Gastroesophageal sphincter (tissue), 4 donors: ENCODE results near the gene SH3RF3. TPM values are rescaled to one million over a fixed set of nuclear protein-coding genes. Genes with fewer than 3 reads are reported as not detected.
A peak's percentile ranks its signal among the peaks of the same experiment; 100 is the strongest.

Experiments used
- ATAC-seq: fragments of 150-250 bp; one replicate; pipeline ENCODE4 v1.9.1; 2016; ENCODE audit warnings: mild to moderate bottlenecking, moderate library complexity
- H3K27ac ChIP-seq, 4 donors: fragments of 200-600 bp; sonication (generic) in 3 of 4; 1 replicate in 3 of 4; 2 replicates in 1 of 4; pipeline ENCODE4 v1.5.1; 2016 to 2019
- H3K27me3 ChIP-seq: fragments of 200-600 bp; sonication (generic); one replicate; pipeline ENCODE4 v1.5.1; 2019
- H3K36me3 ChIP-seq, 2 donors: fragments of 200-600 bp; sonication (generic); one replicate each; pipeline ENCODE4 v1.5.1; 2019; ENCODE audit warnings: control low read depth in 1 of 2
- H3K4me1 ChIP-seq, 3 donors: fragments of 200-600 bp; sonication (generic); 1 replicate in 2 of 3; 2 replicates in 1 of 3; pipeline ENCODE4 v1.5.1; 2016 to 2019; ENCODE audit warnings: control low read depth in 2 of 3
- H3K4me3 ChIP-seq, 2 donors: fragments of 200-600 bp; sonication (generic); one replicate each; pipeline ENCODE4 v1.5.1; 2019; ENCODE audit warnings: mild to moderate bottlenecking in 1 of 2, moderate library complexity in 1 of 2
- H3K9me3 ChIP-seq, 3 donors: fragments of 200-600 bp; sonication (generic); one replicate each; pipeline ENCODE4 v1.5.1; 2017 to 2019; ENCODE audit warnings: control low read depth in 2 of 3
- CTCF ChIP-seq, 4 experiments: fragments of 200-600 bp in 2 of 4; fragments of 450-650 bp in 2 of 4; sonication (generic) in 1 of 4; IDR thresholded peaks; one replicate each; pipeline ENCODE4 v1.5.1; 2017 to 2019; ENCODE audit warnings: antibody characterized with exemption in 4 of 4, mild to moderate bottlenecking in 2 of 4, moderate library complexity in 2 of 4
- EP300 ChIP-seq: sonication (generic); formaldehyde crosslinking; IDR thresholded peaks from one replicate; pipeline ENCODE4 v1.6.1; 2017; ENCODE audit warnings: antibody characterized with exemption, mild to moderate bottlenecking
- POLR2A ChIP-seq, 2 donors: fragments of 450-650 bp; IDR thresholded peaks; one replicate each; pipeline ENCODE4 v1.6.1; 2017; ENCODE audit warnings: antibody characterized with exemption in 2 of 2, mild to moderate bottlenecking in 2 of 2, moderate library complexity in 1 of 2
- POLR2AphosphoS5 ChIP-seq: sonication (generic); formaldehyde crosslinking; IDR thresholded peaks from one replicate; pipeline ENCODE4 v1.6.1; 2017; ENCODE audit warnings: antibody characterized with exemption
- WGBS, 2 donors: methylation state at CpG; one replicate each; pipeline ENCODE4 v1.1.5; 2018; ENCODE audit warnings: low coverage in 1 of 2; 5-methylcytosine and 5-hydroxymethylcytosine counted together
- total RNA-seq, 4 donors: library from RNA; depleted of rRNA; stranded (reverse); fragments of >200 nt; gene quantifications; one replicate each; pipeline ENCODE4 v1.1.0, GENCODE V29; 2016

Gene SH3RF3
- total RNA-seq, 4 donors from 2014 or later: 10.1 to 15.8 (median 13.2) TPM

GRCh38 chr2:109237792-109238191 is 108.8 kb downstream of the SH3RF3 start:
- TF ChIP-seq EP300 (no peak), POLR2A (IDR thresholded peaks at IDR 0.05) (no peak), POLR2AphosphoS5 (no peak)
- no peaks in the 10 kb centered on the region for H3K27me3 ChIP-seq
- ATAC-seq: no peak
- no peak overlapping the region for H3K4me3 ChIP-seq
- no peaks in the 10 kb centered on the region for H3K9me3 ChIP-seq
- H3K27ac ChIP-seq: no peak overlapping the region
- H3K4me1 ChIP-seq: peaks cover 3 to 55% (median 19%) of the 10 kb centered on the region in 3 donors
- H3K36me3 ChIP-seq: no peaks in the 10 kb centered on the region
- 100% methylated on average over 1 to 2 of the region's 2 CpGs for WGBS, 2 donors

DNA sequence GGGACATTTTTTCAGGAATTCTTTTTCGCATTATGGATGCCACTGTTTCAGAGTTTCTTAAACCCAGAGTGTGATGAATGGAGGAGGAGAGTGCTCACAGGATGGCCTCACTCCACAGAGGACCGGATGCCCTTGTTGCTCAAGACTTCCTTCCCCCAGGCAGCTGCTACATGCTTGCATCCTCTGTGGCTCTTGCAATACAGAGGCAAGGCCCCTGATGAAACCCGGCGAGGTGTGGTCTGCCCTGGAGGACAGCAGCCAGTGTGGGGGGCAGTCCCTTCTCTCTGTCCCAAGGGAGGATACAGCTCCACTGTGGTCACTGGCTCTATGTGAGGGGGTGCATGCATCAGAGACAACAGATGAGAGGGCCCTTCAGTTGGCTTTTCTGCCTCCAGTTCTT is 109.6 kb downstream of the SH3RF3 start:
- Histone ChIP-seq H3K4me1 (peaks cover 5 to 63% (median 26%) of the 10 kb centered on the region in 3 donors), H3K27ac (peak overlapping the region in 3 of 4 donors; percentile 43 to 64 (median 51)), H3K36me3 (no peaks in the 10 kb centered on the region), H3K4me3 (no peak overlapping the region), H3K9me3 (no peaks in the 10 kb centered on the region), H3K27me3 (no peaks in the 10 kb centered on the region)
- ATAC-seq: peak; percentile 67
- TF ChIP-seq POLR2A (IDR thresholded peaks at IDR 0.05) (no peak), EP300 (no peak), POLR2AphosphoS5 (no peak), CTCF (IDR thresholded peaks at IDR 0.05) (no peak)
- WGBS, 2 donors: 60 to 80% methylated on average over 1 of the region's 4 CpGs

DNA sequence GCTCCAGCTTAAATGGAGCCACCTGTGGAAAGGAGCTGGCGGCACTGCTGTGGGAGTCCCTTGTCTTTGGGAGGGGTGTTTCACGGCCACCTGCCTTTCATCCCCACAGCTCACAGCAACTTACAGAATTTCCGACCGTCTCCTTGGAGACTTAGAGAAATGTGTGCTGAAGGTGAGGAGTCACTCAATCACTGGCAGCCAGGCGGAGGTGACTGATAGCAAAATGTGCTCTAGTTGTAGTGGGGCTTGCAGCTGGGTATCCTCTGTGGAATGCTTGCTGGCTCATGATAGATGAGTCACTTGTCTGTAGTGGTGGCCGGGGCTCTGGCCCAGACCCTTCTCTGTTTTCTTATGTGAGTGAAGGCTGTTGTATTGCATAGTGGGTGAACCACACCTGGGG is 110.7 kb downstream of the SH3RF3 start:
- peaks cover 9 to 74% (median 30%) of the 10 kb centered on the region in 3 donors for H3K4me1 ChIP-seq

GRCh38 chr2:109242210-109242653 is 113.2 kb downstream of the SH3RF3 start:
- 100% methylated on average over 2 of the region's 7 CpGs; no CpG with 5 or more reads in 1 of the 2 donors for WGBS, 2 donors
- peak; percentile 23 for ATAC-seq
- H3K4me1 ChIP-seq: peaks cover 10 to 75% (median 30%) of the 10 kb centered on the region in 3 donors
- TF ChIP-seq EP300 (no peak), POLR2A (IDR thresholded peaks at IDR 0.05) (no peak), CTCF (IDR thresholded peaks at IDR 0.05) (no peak), POLR2AphosphoS5 (no peak)
- no peaks in the 10 kb centered on the region for H3K27me3 ChIP-seq
- no peak overlapping the region for H3K4me3 ChIP-seq
- H3K36me3 ChIP-seq: no peaks in the 10 kb centered on the region
- peak overlapping the region; percentile 62 to 96 (median 87) for H3K27ac ChIP-seq
- no peaks in the 10 kb centered on the region for H3K9me3 ChIP-seq

More for the DNA sequence above, 110.7 kb downstream of the SH3RF3 start:
- ATAC-seq: no peak
- Histone ChIP-seq H3K27me3 (no peaks in the 10 kb centered on the region), H3K9me3 (no peaks in the 10 kb centered on the region), H3K27ac (no peak overlapping the region), H3K36me3 (no peaks in the 10 kb centered on the region), H3K4me3 (no peak overlapping the region)
- TF ChIP-seq CTCF (IDR thresholded peaks at IDR 0.05) (no peak), EP300 (no peak), POLR2A (IDR thresholded peaks at IDR 0.05) (no peak), POLR2AphosphoS5 (no peak)
- WGBS, 2 donors: 78% methylated on average over 4 of the region's 6 CpGs; no CpG with 5 or more reads in 1 of the 2 donors

DNA sequence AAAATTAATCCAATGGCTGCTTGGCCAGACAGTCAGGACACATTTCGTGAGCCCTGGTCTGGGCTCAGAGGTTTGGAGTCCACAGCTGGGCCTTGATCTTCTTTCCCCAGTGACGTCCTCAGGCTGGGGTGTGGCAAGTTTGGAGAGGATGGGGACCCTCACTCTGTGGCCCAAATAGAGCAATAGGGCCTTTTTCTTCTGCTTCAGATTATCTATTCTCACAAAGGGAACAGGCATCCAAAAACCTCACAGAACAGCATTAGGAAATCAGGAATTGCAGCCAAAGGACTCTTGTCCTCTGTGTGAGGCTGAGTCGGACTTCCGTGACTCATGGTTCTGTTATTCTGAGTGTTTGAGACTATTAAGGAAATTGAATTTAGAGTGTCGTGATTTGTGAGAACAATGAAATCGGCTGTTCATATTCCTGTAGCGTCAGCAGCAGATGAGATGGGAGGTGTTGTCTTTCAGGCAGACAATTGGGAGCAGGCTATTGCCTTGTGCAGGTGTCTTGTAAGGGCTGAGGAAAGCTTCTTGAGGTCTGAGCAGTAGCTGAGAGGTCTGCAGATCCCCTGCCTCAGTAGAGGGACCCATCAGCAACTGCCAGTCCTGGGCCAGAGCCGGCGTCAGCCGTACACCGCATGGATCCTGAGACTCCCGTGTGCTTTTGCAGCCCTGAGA is 113.8 kb downstream of the SH3RF3 start:
- H3K27me3 ChIP-seq: no peaks in the 10 kb centered on the region
- peak; percentile 90 for ATAC-seq
- WGBS, 2 donors: 24 to 29% methylated on average over 4 to 5 of the region's 12 CpGs
- H3K36me3 ChIP-seq: no peaks in the 10 kb centered on the region
- no peak overlapping the region for H3K4me3 ChIP-seq
- peak overlapping the region; percentile 62 to 96 (median 87) for H3K27ac ChIP-seq
- H3K4me1 ChIP-seq: peaks cover 10 to 74% (median 30%) of the 10 kb centered on the region in 3 donors
- TF ChIP-seq POLR2AphosphoS5 (peak; percentile 79), EP300 (no peak), POLR2A (IDR thresholded peaks at IDR 0.05) (no peak), CTCF (IDR thresholded peaks at IDR 0.05) (no peak)
- H3K9me3 ChIP-seq: no peaks in the 10 kb centered on the region
